Astrocyte of the spinal cord (primary cell): ENCODE data around the gene MYBPC1.
"Not testable (repeated sequence)": the region's sequence is repeated elsewhere in the genome, so short reads cannot be mapped to it uniquely, and the experiment has no call there.

Source experiments
- DNase-seq: peaks from one replicate; pipeline ENCODE4 v3.0.0; 2011; ENCODE audit warnings: low read depth, low spot score
- H3K4me3 ChIP-seq: 2 replicates; pipeline ENCODE4 v1.5.1; 2011; ENCODE audit warnings: low read depth, mild to moderate bottlenecking, low read length, moderate library complexity
- CTCF ChIP-seq: IDR thresholded peaks from 2 replicates; pipeline ENCODE4 v1.5.1; 2012; ENCODE audit warnings: low read depth, mild to moderate bottlenecking, low read length, inconsistent platforms
- in situ Hi-C: cut with HindIII; loops from 2 replicates; pipeline ENCODE4 v1.10.0; 2017; ENCODE audit warnings: low sequenced_read_pairs

MYBPC1 gene

GRCh38 chr12:101647711-101648110 is 52.9 kb downstream of the MYBPC1 start:
- TF ChIP-seq CTCF = no peak
- no peak overlapping the region for H3K4me3 ChIP-seq
- in situ Hi-C loops = no loop called here
- no peak for DNase-seq

- no peak for TF ChIP-seq CTCF
- no peak for DNase-seq
- H3K4me3 ChIP-seq = no peak overlapping the region
- in situ Hi-C loops = no loop called here
Observed at GRCh38 chr12:101648195-101648594, 53.4 kb downstream of the MYBPC1 start.

GRCh38 chr12:101650346-101651117 is 55.8 kb downstream of the MYBPC1 start:
- no peak overlapping the region for H3K4me3 ChIP-seq
- in situ Hi-C loops = no loop called here
- TF ChIP-seq CTCF = no peak
- DNase-seq = no peak

- in situ Hi-C loops = no loop called here
- TF ChIP-seq CTCF = no peak
Observed at GRCh38 chr12:101653030-101653429, 58.3 kb downstream of the MYBPC1 start.

GRCh38 chr12:101653503-101653902 is 58.7 kb downstream of the MYBPC1 start:
- in situ Hi-C loops = no loop called here
- no peak for DNase-seq
- no peak overlapping the region for H3K4me3 ChIP-seq
- TF ChIP-seq CTCF = no peak

More at GRCh38 chr12:101653030-101653429, 58.3 kb downstream of the MYBPC1 start:
- no peak overlapping the region for H3K4me3 ChIP-seq
- no peak for DNase-seq

- DNase-seq = no peak
- no peak for TF ChIP-seq CTCF
- no peak overlapping the region for H3K4me3 ChIP-seq
- in situ Hi-C loops = no loop called here
Observed at GRCh38 chr12:101654442-101654841, 59.7 kb downstream of the MYBPC1 start.

GRCh38 chr12:101655393-101655792 is 60.6 kb downstream of the MYBPC1 start:
- no peak overlapping the region for H3K4me3 ChIP-seq
- no peak for DNase-seq
- in situ Hi-C loops = no loop called here
- no peak for TF ChIP-seq CTCF

- in situ Hi-C loops, DNase-seq, H3K4me3 ChIP-seq: not testable (repeated sequence)
Observed at GRCh38 chr12:101660662-101661061, 65.9 kb downstream of the MYBPC1 start.
